Measurements from ENCODE around the gene WIPF3. TPM values are rescaled to one million over a fixed set of nuclear protein-coding genes. Genes with fewer than 3 reads are reported as not detected.

The WIPF3 gene, protein sequence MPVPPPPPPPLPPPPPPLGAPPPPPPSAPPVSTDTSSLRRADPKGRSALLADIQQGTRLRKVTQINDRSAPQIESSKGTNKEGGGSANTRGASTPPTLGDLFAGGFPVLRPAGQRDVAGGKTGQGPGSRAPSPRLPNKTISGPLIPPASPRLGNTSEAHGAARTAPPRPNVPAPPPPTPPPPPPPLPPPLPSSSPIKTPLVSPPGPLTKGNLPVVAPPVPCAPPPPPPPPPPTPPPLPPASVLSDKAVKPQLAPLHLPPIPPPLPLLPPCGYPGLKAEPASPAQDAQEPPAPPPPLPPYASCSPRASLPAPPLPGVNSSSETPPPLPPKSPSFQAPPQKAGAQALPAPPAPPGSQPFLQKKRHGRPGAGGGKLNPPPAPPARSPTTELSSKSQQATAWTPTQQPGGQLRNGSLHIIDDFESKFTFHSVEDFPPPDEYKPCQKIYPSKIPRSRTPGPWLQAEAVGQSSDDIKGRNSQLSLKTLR
- 14.8 TPM for polyA plus RNA-seq (2013, experiment 1 of 2)
- polyA plus RNA-seq (2013, experiment 2 of 2) = 15.7 TPM

DNA sequence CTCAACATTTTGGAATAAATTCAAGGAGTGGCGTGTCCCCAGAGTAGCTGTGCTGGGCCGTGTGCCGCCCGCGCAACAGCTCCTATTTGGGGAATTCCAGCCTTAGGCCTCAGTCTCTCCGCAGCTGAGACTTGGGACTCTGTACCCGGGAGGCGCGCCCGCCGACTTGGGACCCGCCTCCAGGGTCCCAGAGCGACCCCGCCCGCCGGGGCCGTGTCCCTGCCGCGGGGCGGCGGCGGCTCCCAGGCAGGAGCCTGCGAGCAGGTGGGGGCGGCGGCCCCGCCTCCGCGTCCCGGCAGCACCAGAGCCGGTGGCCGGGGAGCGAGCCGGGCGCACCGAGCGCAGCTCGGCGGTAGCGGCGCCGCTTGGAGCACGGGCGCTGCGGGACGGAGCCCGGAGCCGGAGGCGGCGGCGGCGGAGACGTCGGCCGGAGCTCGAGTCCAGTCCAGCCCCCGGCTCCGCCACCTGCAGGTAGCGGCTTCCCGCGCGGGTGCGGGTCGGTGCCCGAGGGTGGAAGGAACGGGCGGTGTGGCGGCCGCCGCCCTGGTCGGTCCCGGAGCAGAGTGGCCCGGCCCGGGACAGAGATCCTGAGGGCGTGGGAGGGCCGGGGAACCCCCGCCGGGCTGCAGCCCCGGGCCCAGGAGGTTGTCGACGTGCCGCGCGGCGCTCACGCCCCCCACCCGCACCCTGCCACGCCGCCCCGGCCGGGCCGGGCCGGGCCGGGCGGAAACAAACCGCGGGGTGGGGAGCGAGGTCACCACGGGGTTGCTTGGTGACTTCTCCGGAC lies at the start of gene WIPF3:
TSS of gene WIPF3 (plus strand) at position 301 of the 787 bp plus-strand sequence. CDS start 28,217 bp downstream, outside the sequence.
- Histone ChIP-seq H3K4me1 (ENCODE audit: control insufficient read depth in 2 of 2, insufficient read depth in 1 of 2, low read depth in 1 of 2, low read length in 2 of 2) (peaks cover 0 to 3% of the 10 kb centered on the region in 2 donors), H3K14ac (ENCODE audit: low read length) (peak within 1 kb of the TSS; percentile 49), H2AK5ac (ENCODE audit: low read depth, low read length) (no peak within 1 kb of the TSS), H3K4me3 (ENCODE audit: low read length in 2 of 2) (peak within 1 kb of the TSS; percentile 36 to 92), H3K23ac (ENCODE audit: low read depth, low read length, poor library complexity) (no peak within 1 kb of the TSS), H3K4me2 (ENCODE audit: insufficient read depth, low read length, poor library complexity, severe bottlenecking) (peak within 1 kb of the TSS; percentile 74), H3K36me3 (replicated peaks in 1 of 2; ENCODE audit: control insufficient read depth in 2 of 2, insufficient read depth in 2 of 2, low read length in 2 of 2) (no peaks in the 10 kb centered on the region), H3K27ac (replicated peaks; ENCODE audit: low read length) (no peak within 1 kb of the TSS), H4K8ac (ENCODE audit: low read depth, low read length) (no peak within 1 kb of the TSS), H2BK120ac (ENCODE audit: low read depth, low read length) (no peak within 1 kb of the TSS), H3K79me1 (ENCODE audit: low read depth, low read length) (no peaks in the 10 kb centered on the region), H3K4ac (ENCODE audit: low read length) (no peak within 1 kb of the TSS), H2BK15ac (ENCODE audit: low read length) (no peak within 1 kb of the TSS), H2BK12ac (ENCODE audit: low read length) (peak within 1 kb of the TSS; percentile 25), H3K18ac (ENCODE audit: low read length) (peak within 1 kb of the TSS; percentile 93), H2AFZ (ENCODE audit: low read length) (peak within 1 kb of the TSS; percentile 92), H4K91ac (ENCODE audit: low read depth, low read length, poor library complexity) (no peak within 1 kb of the TSS), H3K9ac (ENCODE audit: low read depth, low read length, poor library complexity) (peak within 1 kb of the TSS; percentile 78), H2BK5ac (ENCODE audit: low read length) (peak within 1 kb of the TSS; percentile 30), H3K9me3 (replicated peaks in 1 of 2; ENCODE audit: control insufficient read depth in 2 of 2, insufficient read depth in 1 of 2, low read depth in 1 of 2, low read length in 2 of 2) (peaks cover 0 to 5% of the 10 kb centered on the region in 2 donors), H3K27me3 (ENCODE audit: control insufficient read depth in 3 of 3, insufficient read depth in 3 of 3, low read depth in 1 of 3, low read length in 3 of 3) (peaks cover 0 to 80% (median 0%) of the 10 kb centered on the region in 3 experiments)
- peak; percentile 55 for DNase-seq (ENCODE audit: low spot score)
- no CpG with 5 or more reads among the region's 99 CpGs for WGBS, 2 donors (ENCODE audit: extremely low coverage in 2 of 2, insufficient read length in 2 of 2, insufficient replicate concordance in 1 of 2)

DNA sequence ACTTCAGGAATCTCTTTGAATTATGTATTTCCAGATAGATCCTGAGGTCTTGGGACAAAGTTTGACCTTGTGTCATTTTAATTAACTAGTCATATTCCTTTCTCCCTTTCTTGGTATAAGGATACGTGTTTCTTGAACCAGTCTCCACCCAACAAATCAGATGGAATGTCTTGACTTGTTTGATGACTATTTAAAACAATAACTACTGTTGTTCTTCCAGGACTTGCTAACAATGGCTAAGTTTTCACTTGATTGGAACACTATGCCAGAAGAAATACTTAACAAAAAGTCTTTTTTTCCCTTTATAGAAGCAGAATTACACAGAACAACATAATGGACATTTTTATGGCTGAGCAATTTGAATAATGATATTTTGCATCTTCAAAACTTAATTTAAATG lies 43.0 kb upstream of the WIPF3 start:
- no peak overlapping the region for H3K4me3 ChIP-seq (ENCODE audit: low read length in 2 of 2)
- peaks cover 0 to 5% of the 10 kb centered on the region in 2 donors for H3K4me1 ChIP-seq (ENCODE audit: control insufficient read depth in 2 of 2, insufficient read depth in 1 of 2, low read depth in 1 of 2, low read length in 2 of 2)
- H3K4me2 ChIP-seq (ENCODE audit: insufficient read depth, low read length, poor library complexity, severe bottlenecking) = no peak overlapping the region
- no peak overlapping the region for H2BK120ac ChIP-seq (ENCODE audit: low read depth, low read length)
- H4K8ac ChIP-seq (ENCODE audit: low read depth, low read length) = no peak overlapping the region
- H3K4ac ChIP-seq (ENCODE audit: low read length) = no peak overlapping the region
- no peak for DNase-seq (ENCODE audit: low spot score)
- H2BK12ac ChIP-seq (ENCODE audit: low read length) = no peak overlapping the region
- WGBS, 2 donors (ENCODE audit: extremely low coverage in 2 of 2, insufficient read length in 2 of 2, insufficient replicate concordance in 1 of 2) = no CpG with 5 or more reads among the region's 1 CpG
- H3K9me3 ChIP-seq (replicated peaks in 1 of 2; ENCODE audit: control insufficient read depth in 2 of 2, insufficient read depth in 1 of 2, low read depth in 1 of 2, low read length in 2 of 2) = no peaks in the 10 kb centered on the region
- H3K27ac ChIP-seq (replicated peaks; ENCODE audit: low read length) = no peak overlapping the region
- H2AK5ac ChIP-seq (ENCODE audit: low read depth, low read length) = no peak overlapping the region
- H3K14ac ChIP-seq (ENCODE audit: low read length) = no peak overlapping the region
- no peaks in the 10 kb centered on the region for H3K36me3 ChIP-seq (replicated peaks in 1 of 2; ENCODE audit: control insufficient read depth in 2 of 2, insufficient read depth in 2 of 2, low read length in 2 of 2)
- no peak overlapping the region for H3K23ac ChIP-seq (ENCODE audit: low read depth, low read length, poor library complexity)
- H3K27me3 ChIP-seq (ENCODE audit: control insufficient read depth in 3 of 3, insufficient read depth in 3 of 3, low read depth in 1 of 3, low read length in 3 of 3) = peaks cover 0 to 9% (median 0%) of the 10 kb centered on the region in 3 experiments
- H3K18ac ChIP-seq (ENCODE audit: low read length) = no peak overlapping the region
- no peak overlapping the region for H2BK5ac ChIP-seq (ENCODE audit: low read length)
- H2AFZ ChIP-seq (ENCODE audit: low read length) = no peak overlapping the region
- H3K9ac ChIP-seq (ENCODE audit: low read depth, low read length, poor library complexity) = no peak overlapping the region
- H4K91ac ChIP-seq (ENCODE audit: low read depth, low read length, poor library complexity) = no peak overlapping the region
- no peaks in the 10 kb centered on the region for H3K79me1 ChIP-seq (ENCODE audit: low read depth, low read length)
- H2BK15ac ChIP-seq (ENCODE audit: low read length) = no peak overlapping the region

DNA sequence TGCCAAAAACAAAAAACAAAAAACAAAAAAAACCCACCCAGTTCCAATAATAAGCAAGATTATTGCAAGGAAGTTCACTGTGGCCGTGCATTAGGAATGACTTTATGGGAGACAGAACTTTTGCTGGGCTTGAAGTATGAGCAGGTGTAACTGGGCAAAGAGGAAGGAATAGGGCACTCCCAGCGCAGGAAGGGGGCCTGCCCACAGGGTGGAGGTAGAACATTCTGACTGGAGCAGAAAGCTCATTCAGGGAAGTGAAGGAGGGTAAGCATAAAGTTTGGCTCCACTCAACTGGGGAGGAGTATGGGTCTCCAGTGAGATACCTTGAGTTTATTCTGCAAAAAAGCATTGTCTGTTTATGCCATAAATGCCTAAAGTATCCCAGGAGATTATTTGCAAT lies 42.1 kb upstream of the WIPF3 start:
- H4K91ac ChIP-seq (ENCODE audit: low read depth, low read length, poor library complexity) = no peak overlapping the region
- no peak overlapping the region for H3K14ac ChIP-seq (ENCODE audit: low read length)
- no peaks in the 10 kb centered on the region for H3K9me3 ChIP-seq (replicated peaks in 1 of 2; ENCODE audit: control insufficient read depth in 2 of 2, insufficient read depth in 1 of 2, low read depth in 1 of 2, low read length in 2 of 2)
- no peak overlapping the region for H3K18ac ChIP-seq (ENCODE audit: low read length)
- H3K23ac ChIP-seq (ENCODE audit: low read depth, low read length, poor library complexity) = no peak overlapping the region
- H2AK5ac ChIP-seq (ENCODE audit: low read depth, low read length) = no peak overlapping the region
- no peak overlapping the region for H3K4me2 ChIP-seq (ENCODE audit: insufficient read depth, low read length, poor library complexity, severe bottlenecking)
- H3K36me3 ChIP-seq (replicated peaks in 1 of 2; ENCODE audit: control insufficient read depth in 2 of 2, insufficient read depth in 2 of 2, low read length in 2 of 2) = no peaks in the 10 kb centered on the region
- H3K4ac ChIP-seq (ENCODE audit: low read length) = no peak overlapping the region
- no peak overlapping the region for H3K9ac ChIP-seq (ENCODE audit: low read depth, low read length, poor library complexity)
- no peak overlapping the region for H2BK120ac ChIP-seq (ENCODE audit: low read depth, low read length)
- H2BK15ac ChIP-seq (ENCODE audit: low read length) = no peak overlapping the region
- no peak overlapping the region for H4K8ac ChIP-seq (ENCODE audit: low read depth, low read length)
- no peak overlapping the region for H2BK5ac ChIP-seq (ENCODE audit: low read length)
- H3K79me1 ChIP-seq (ENCODE audit: low read depth, low read length) = no peaks in the 10 kb centered on the region
- no peak overlapping the region for H2BK12ac ChIP-seq (ENCODE audit: low read length)
- no peak overlapping the region for H2AFZ ChIP-seq (ENCODE audit: low read length)
- WGBS, 2 donors (ENCODE audit: extremely low coverage in 2 of 2, insufficient read length in 2 of 2, insufficient replicate concordance in 1 of 2) = no CpG with 5 or more reads among the region's 2 CpGs
- H3K27ac ChIP-seq (replicated peaks; ENCODE audit: low read length) = no peak overlapping the region
- no peak overlapping the region for H3K4me3 ChIP-seq (ENCODE audit: low read length in 2 of 2)
- no peak for DNase-seq (ENCODE audit: low spot score)
- H3K27me3 ChIP-seq (ENCODE audit: control insufficient read depth in 3 of 3, insufficient read depth in 3 of 3, low read depth in 1 of 3, low read length in 3 of 3) = peaks cover 0 to 9% (median 0%) of the 10 kb centered on the region in 3 experiments
- peaks cover 0 to 5% of the 10 kb centered on the region in 2 donors for H3K4me1 ChIP-seq (ENCODE audit: control insufficient read depth in 2 of 2, insufficient read depth in 1 of 2, low read depth in 1 of 2, low read length in 2 of 2)

- Histone ChIP-seq H3K4me2 (ENCODE audit: insufficient read depth, low read length, poor library complexity, severe bottlenecking) (no peak overlapping the region), H2BK15ac (ENCODE audit: low read length) (no peak overlapping the region), H2BK5ac (ENCODE audit: low read length) (no peak overlapping the region), H3K4me1 (ENCODE audit: control insufficient read depth in 2 of 2, insufficient read depth in 1 of 2, low read depth in 1 of 2, low read length in 2 of 2) (peaks cover 0 to 3% of the 10 kb centered on the region in 2 donors), H3K27ac (replicated peaks; ENCODE audit: low read length) (no peak overlapping the region), H2AK5ac (ENCODE audit: low read depth, low read length) (no peak overlapping the region), H4K91ac (ENCODE audit: low read depth, low read length, poor library complexity) (no peak overlapping the region), H3K23ac (ENCODE audit: low read depth, low read length, poor library complexity) (peak overlapping the region; percentile 29), H3K27me3 (ENCODE audit: control insufficient read depth in 3 of 3, insufficient read depth in 3 of 3, low read depth in 1 of 3, low read length in 3 of 3) (peaks cover 0 to 13% (median 0%) of the 10 kb centered on the region in 3 experiments), H3K9me3 (replicated peaks in 1 of 2; ENCODE audit: control insufficient read depth in 2 of 2, insufficient read depth in 1 of 2, low read depth in 1 of 2, low read length in 2 of 2) (no peaks in the 10 kb centered on the region), H3K4me3 (ENCODE audit: low read length in 2 of 2) (no peak overlapping the region), H2AFZ (ENCODE audit: low read length) (no peak overlapping the region), H3K14ac (ENCODE audit: low read length) (no peak overlapping the region), H3K9ac (ENCODE audit: low read depth, low read length, poor library complexity) (no peak overlapping the region), H2BK12ac (ENCODE audit: low read length) (no peak overlapping the region), H3K36me3 (replicated peaks in 1 of 2; ENCODE audit: control insufficient read depth in 2 of 2, insufficient read depth in 2 of 2, low read length in 2 of 2) (no peaks in the 10 kb centered on the region), H4K8ac (ENCODE audit: low read depth, low read length) (no peak overlapping the region), H3K79me1 (ENCODE audit: low read depth, low read length) (no peaks in the 10 kb centered on the region), H3K4ac (ENCODE audit: low read length) (no peak overlapping the region), H3K18ac (ENCODE audit: low read length) (peak overlapping the region; percentile 59), H2BK120ac (ENCODE audit: low read depth, low read length) (no peak overlapping the region)
- WGBS, 2 donors (ENCODE audit: extremely low coverage in 2 of 2, insufficient read length in 2 of 2, insufficient replicate concordance in 1 of 2) = no CpG with 5 or more reads among the region's 5 CpGs
- DNase-seq (ENCODE audit: low spot score) = no peak
Measured at GRCh38 chr7:29765490-29765889, 40.8 kb upstream of the WIPF3 start.
